Fibroblast of the aortic adventitia (primary cell): ENCODE data around the gene DDX31. TPM values are rescaled to one million over a fixed set of nuclear protein-coding genes. Genes with fewer than 3 reads are reported as not detected.

Source experiments
- DNase-seq: peaks from one replicate; pipeline ENCODE4 v3.0.0-alpha.2; 2010; ENCODE audit warnings: low read depth
- H3K4me3 ChIP-seq: 2 replicates; pipeline ENCODE4 v1.5.1; 2011; ENCODE audit warnings: low read depth, mild to moderate bottlenecking, control low read depth, low read length, moderate library complexity
- CTCF ChIP-seq: IDR thresholded peaks from 2 replicates; pipeline ENCODE4 v1.5.1; 2011; ENCODE audit warnings: mild to moderate bottlenecking, low read length, control low read depth, inconsistent platforms; ENCODE audit not compliant: insufficient read depth
- total RNA-seq: library from RNA; depleted of rRNA; stranded (reverse); fragments of >200 nt; gene quantifications from 2 replicates; pipeline ENCODE4 v1.2.3, GENCODE V29; 2012; ENCODE audit warnings: low replicate concordance

Gene DDX31
- total RNA-seq, 1 donor: 13.5 TPM

- TF ChIP-seq CTCF: no peak
- peak; percentile 3 for DNase-seq
- no peak overlapping the region for H3K4me3 ChIP-seq
These were observed 6.7 kb downstream of the DDX31 start for GRCh38 chr9:132663117-132663516.

- H3K4me3 ChIP-seq: no peak overlapping the region
- no peak for TF ChIP-seq CTCF
- DNase-seq: no peak
These were observed 7.4 kb downstream of the DDX31 start for GRCh38 chr9:132662152-132662945.

- DNase-seq: no peak
- TF ChIP-seq CTCF: no peak
- H3K4me3 ChIP-seq: no peak overlapping the region
These were observed 13.5 kb downstream of the DDX31 start for GRCh38 chr9:132656299-132656698.

GRCh38 chr9:132651259-132651658 is 18.5 kb downstream of the DDX31 start:
- peak; percentile 58 for DNase-seq
- H3K4me3 ChIP-seq: no peak overlapping the region
- peak; percentile 47 for TF ChIP-seq CTCF

GRCh38 chr9:132648685-132649084 is 21.1 kb downstream of the DDX31 start:
- no peak for TF ChIP-seq CTCF
- H3K4me3 ChIP-seq: no peak overlapping the region
- no peak for DNase-seq

- H3K4me3 ChIP-seq: no peak overlapping the region
- DNase-seq: no peak
- TF ChIP-seq CTCF: no peak
These were observed 21.5 kb downstream of the DDX31 start for GRCh38 chr9:132648283-132648682.

- no peak overlapping the region for H3K4me3 ChIP-seq
- TF ChIP-seq CTCF: no peak
- DNase-seq: no peak
These were observed 22.0 kb downstream of the DDX31 start for GRCh38 chr9:132647806-132648205.
